ENCODE measurements around the gene MGAT1.

MGAT1 gene

GRCh38 chr5:180785121-180785781 lies 17.4 kb downstream of the MGAT1 start:
- Histone ChIP-seq H3K27me3 (ENCODE audit: control insufficient read depth in 1 of 2, insufficient read depth in 1 of 2, low read length in 2 of 2) (no peaks in the 10 kb centered on the region), H2AK5ac (ENCODE audit: low read length, severe bottlenecking) (peak overlapping the region; percentile 96), H3K36me3 (ENCODE audit: control insufficient read depth in 1 of 2, insufficient read depth in 2 of 2, low read depth in 1 of 2, low read length in 2 of 2) (peaks cover 20 to 29% of the 10 kb centered on the region in 2 experiments), H2BK5ac (ENCODE audit: low read depth, low read length, poor library complexity, severe bottlenecking) (peak overlapping the region; percentile 98), H3K18ac (ENCODE audit: low read depth in 1 of 2, low read length in 2 of 2) (peak overlapping the region in 1 of 2 experiments; percentile 67), H3K9ac (ENCODE audit: low read length) (peak overlapping the region; percentile 80), H3K9me3 (ENCODE audit: control insufficient read depth, low read length) (no peaks in the 10 kb centered on the region), H2BK15ac (ENCODE audit: low read depth, poor library complexity, severe bottlenecking) (no peak overlapping the region), H3K4me2 (ENCODE audit: low read length, poor library complexity, severe bottlenecking) (peak overlapping the region; percentile 40), H2AFZ (ENCODE audit: low read depth, low read length) (peak overlapping the region; percentile 29), H4K91ac (ENCODE audit: low read length) (peak overlapping the region; percentile 64), H3K4me3 (ENCODE audit: insufficient read depth in 1 of 2, low read depth in 1 of 2, low read length in 2 of 2) (peak overlapping the region in 1 of 2 experiments; percentile 30), H2BK12ac (ENCODE audit: low read length in 2 of 2) (peak overlapping the region in 1 of 2 experiments; percentile 48), H2BK120ac (ENCODE audit: low read depth, low read length) (no peak overlapping the region), H3K79me1 (replicated peaks; ENCODE audit: low read length, poor library complexity, severe bottlenecking) (peaks cover 13% of the 10 kb centered on the region), H3K27ac (ENCODE audit: low read length, poor library complexity, severe bottlenecking) (peak overlapping the region; percentile 99), H3K4me1 (ENCODE audit: control insufficient read depth, insufficient read depth, low read depth, low read length) (peaks cover 35% of the 10 kb centered on the region), H3K4ac (ENCODE audit: low read depth in 1 of 2, low read length in 2 of 2) (peak overlapping the region in 1 of 2 experiments; percentile 93), H3K14ac (ENCODE audit: low read length in 2 of 2) (peak overlapping the region in 1 of 2 experiments; percentile 55), H3K23ac (ENCODE audit: low read length in 2 of 2) (peak overlapping the region in 1 of 2 experiments; percentile 23), H4K8ac (ENCODE audit: low read length) (peak overlapping the region; percentile 84)
- 61% methylated on average over 14 of the region's 15 CpGs for WGBS
- peak; percentile 80 for DNase-seq

GRCh38 chr5:180784497-180785097 lies 18.0 kb downstream of the MGAT1 start:
- H3K4me1 ChIP-seq (ENCODE audit: control insufficient read depth, insufficient read depth, low read depth, low read length) = peaks cover 31% of the 10 kb centered on the region
- no peaks in the 10 kb centered on the region for H3K9me3 ChIP-seq (ENCODE audit: control insufficient read depth, low read length)
- 30% methylated on average over 7 of the region's 13 CpGs for WGBS
- no peak overlapping the region for H3K4ac ChIP-seq (ENCODE audit: low read depth in 1 of 2, low read length in 2 of 2)
- peak overlapping the region; percentile 80 for H3K9ac ChIP-seq (ENCODE audit: low read length)
- no peak overlapping the region for H2AK5ac ChIP-seq (ENCODE audit: low read length, severe bottlenecking)
- H3K27ac ChIP-seq (ENCODE audit: low read length, poor library complexity, severe bottlenecking) = peak overlapping the region; percentile 59
- H2BK15ac ChIP-seq (ENCODE audit: low read depth, poor library complexity, severe bottlenecking) = no peak overlapping the region
- peak; percentile 83 for DNase-seq
- H3K4me3 ChIP-seq (ENCODE audit: insufficient read depth in 1 of 2, low read depth in 1 of 2, low read length in 2 of 2) = peak overlapping the region in 1 of 2 experiments; percentile 30
- H2BK12ac ChIP-seq (ENCODE audit: low read length in 2 of 2) = no peak overlapping the region
- peaks cover 14 to 22% of the 10 kb centered on the region in 2 experiments for H3K36me3 ChIP-seq (ENCODE audit: control insufficient read depth in 1 of 2, insufficient read depth in 2 of 2, low read depth in 1 of 2, low read length in 2 of 2)
- H4K91ac ChIP-seq (ENCODE audit: low read length) = no peak overlapping the region
- H3K27me3 ChIP-seq (ENCODE audit: control insufficient read depth in 1 of 2, insufficient read depth in 1 of 2, low read length in 2 of 2) = no peaks in the 10 kb centered on the region
- no peak overlapping the region for H2BK5ac ChIP-seq (ENCODE audit: low read depth, low read length, poor library complexity, severe bottlenecking)
- H3K14ac ChIP-seq (ENCODE audit: low read length in 2 of 2) = no peak overlapping the region
- no peak overlapping the region for H4K8ac ChIP-seq (ENCODE audit: low read length)
- H3K4me2 ChIP-seq (ENCODE audit: low read length, poor library complexity, severe bottlenecking) = no peak overlapping the region
- H2BK120ac ChIP-seq (ENCODE audit: low read depth, low read length) = no peak overlapping the region
- H3K23ac ChIP-seq (ENCODE audit: low read length in 2 of 2) = no peak overlapping the region
- peaks cover 10% of the 10 kb centered on the region for H3K79me1 ChIP-seq (replicated peaks; ENCODE audit: low read length, poor library complexity, severe bottlenecking)
- H3K18ac ChIP-seq (ENCODE audit: low read depth in 1 of 2, low read length in 2 of 2) = no peak overlapping the region
- H2AFZ ChIP-seq (ENCODE audit: low read depth, low read length) = no peak overlapping the region

DNA sequence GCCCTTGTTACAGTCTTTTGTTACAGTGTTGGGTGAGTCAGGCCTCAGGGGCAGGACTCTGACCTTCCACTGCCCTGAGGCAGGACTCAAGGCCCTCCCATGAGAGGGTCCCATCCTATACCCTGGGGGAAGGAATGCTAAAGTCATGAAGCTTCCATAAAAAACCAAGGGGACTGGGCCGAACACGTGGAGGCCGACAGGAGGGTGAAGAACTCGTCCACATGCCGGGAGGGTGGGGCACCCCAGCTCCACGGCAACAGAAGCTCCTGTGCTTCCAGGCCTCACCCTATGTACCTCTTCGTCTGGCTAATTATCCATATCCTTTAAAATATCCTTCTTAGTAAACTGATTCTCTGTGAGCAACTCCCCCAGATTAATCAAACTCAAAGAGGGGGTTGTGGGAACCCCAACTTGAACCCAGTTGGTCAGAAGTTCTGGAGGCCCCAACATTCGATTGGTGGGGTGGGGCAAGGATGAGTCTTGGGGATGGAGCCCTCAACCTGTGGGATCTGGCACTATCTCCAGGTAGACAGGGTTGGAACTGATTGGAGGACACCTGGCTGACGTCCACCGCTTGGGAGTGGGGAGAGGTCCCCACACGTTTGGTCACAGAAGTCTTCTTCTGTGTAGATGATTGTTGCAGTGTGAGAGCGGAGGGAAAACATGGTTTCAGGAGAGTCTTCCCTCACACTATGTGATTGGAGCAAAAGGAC lies 19.1 kb downstream of the MGAT1 start:
- Histone ChIP-seq H3K14ac (ENCODE audit: low read length in 2 of 2) (no peak overlapping the region), H2AFZ (ENCODE audit: low read depth, low read length) (no peak overlapping the region), H3K36me3 (ENCODE audit: control insufficient read depth in 1 of 2, insufficient read depth in 2 of 2, low read depth in 1 of 2, low read length in 2 of 2) (peaks cover 4 to 11% of the 10 kb centered on the region in 2 experiments), H3K4me1 (ENCODE audit: control insufficient read depth, insufficient read depth, low read depth, low read length) (peaks cover 27% of the 10 kb centered on the region), H3K79me1 (replicated peaks; ENCODE audit: low read length, poor library complexity, severe bottlenecking) (peaks cover 10% of the 10 kb centered on the region), H2BK5ac (ENCODE audit: low read depth, low read length, poor library complexity, severe bottlenecking) (no peak overlapping the region), H4K8ac (ENCODE audit: low read length) (no peak overlapping the region), H3K23ac (ENCODE audit: low read length in 2 of 2) (no peak overlapping the region), H3K27ac (ENCODE audit: low read length, poor library complexity, severe bottlenecking) (no peak overlapping the region), H3K4ac (ENCODE audit: low read depth in 1 of 2, low read length in 2 of 2) (no peak overlapping the region), H2BK15ac (ENCODE audit: low read depth, poor library complexity, severe bottlenecking) (no peak overlapping the region), H4K91ac (ENCODE audit: low read length) (no peak overlapping the region), H3K9ac (ENCODE audit: low read length) (peak overlapping the region; percentile 15), H3K4me2 (ENCODE audit: low read length, poor library complexity, severe bottlenecking) (no peak overlapping the region), H3K27me3 (ENCODE audit: control insufficient read depth in 1 of 2, insufficient read depth in 1 of 2, low read length in 2 of 2) (no peaks in the 10 kb centered on the region), H2BK120ac (ENCODE audit: low read depth, low read length) (no peak overlapping the region), H2BK12ac (ENCODE audit: low read length in 2 of 2) (peak overlapping the region in 1 of 2 experiments; percentile 11), H3K18ac (ENCODE audit: low read depth in 1 of 2, low read length in 2 of 2) (no peak overlapping the region), H3K4me3 (ENCODE audit: insufficient read depth in 1 of 2, low read depth in 1 of 2, low read length in 2 of 2) (no peak overlapping the region), H3K9me3 (ENCODE audit: control insufficient read depth, low read length) (no peaks in the 10 kb centered on the region), H2AK5ac (ENCODE audit: low read length, severe bottlenecking) (peak overlapping the region; percentile 79)
- no peak for DNase-seq
- 88% methylated on average over 12 of the region's 12 CpGs for WGBS

GRCh38 chr5:180782748-180783147 lies 19.9 kb downstream of the MGAT1 start:
- Histone ChIP-seq H2BK5ac (ENCODE audit: low read depth, low read length, poor library complexity, severe bottlenecking) (no peak overlapping the region), H2BK12ac (ENCODE audit: low read length in 2 of 2) (no peak overlapping the region), H3K27me3 (ENCODE audit: control insufficient read depth in 1 of 2, insufficient read depth in 1 of 2, low read length in 2 of 2) (no peaks in the 10 kb centered on the region), H3K4me3 (ENCODE audit: insufficient read depth in 1 of 2, low read depth in 1 of 2, low read length in 2 of 2) (no peak overlapping the region), H3K9me3 (ENCODE audit: control insufficient read depth, low read length) (no peaks in the 10 kb centered on the region), H4K91ac (ENCODE audit: low read length) (no peak overlapping the region), H3K4me1 (ENCODE audit: control insufficient read depth, insufficient read depth, low read depth, low read length) (peaks cover 21% of the 10 kb centered on the region), H2AFZ (ENCODE audit: low read depth, low read length) (no peak overlapping the region), H3K79me1 (replicated peaks; ENCODE audit: low read length, poor library complexity, severe bottlenecking) (peaks cover 10% of the 10 kb centered on the region), H2BK15ac (ENCODE audit: low read depth, poor library complexity, severe bottlenecking) (no peak overlapping the region), H3K27ac (ENCODE audit: low read length, poor library complexity, severe bottlenecking) (no peak overlapping the region), H3K4ac (ENCODE audit: low read depth in 1 of 2, low read length in 2 of 2) (no peak overlapping the region), H3K4me2 (ENCODE audit: low read length, poor library complexity, severe bottlenecking) (no peak overlapping the region), H2AK5ac (ENCODE audit: low read length, severe bottlenecking) (no peak overlapping the region), H3K18ac (ENCODE audit: low read depth in 1 of 2, low read length in 2 of 2) (no peak overlapping the region), H4K8ac (ENCODE audit: low read length) (no peak overlapping the region), H3K9ac (ENCODE audit: low read length) (no peak overlapping the region), H3K23ac (ENCODE audit: low read length in 2 of 2) (no peak overlapping the region), H3K14ac (ENCODE audit: low read length in 2 of 2) (no peak overlapping the region), H3K36me3 (ENCODE audit: control insufficient read depth in 1 of 2, insufficient read depth in 2 of 2, low read depth in 1 of 2, low read length in 2 of 2) (peaks cover 0 to 5% of the 10 kb centered on the region in 2 experiments), H2BK120ac (ENCODE audit: low read depth, low read length) (no peak overlapping the region)
- no peak for DNase-seq
- 88% methylated on average over 2 of the region's 2 CpGs for WGBS

Measured in mesenchymal stem cell (in vitro differentiated cells and primary cell).